Peyer's patch (tissue), 4 donors: ENCODE data around the gene CLMN. TPM values are rescaled to one million over a fixed set of nuclear protein-coding genes. Genes with fewer than 3 reads are reported as not detected.

Experiments
- DNase-seq, 3 donors: peaks; one replicate each; pipeline ENCODE4 v3.0.0-alpha.2; 2017 to 2019
- H3K27ac ChIP-seq, 4 donors: fragments of 200-600 bp; sonication (generic); one replicate each; pipeline ENCODE4 v1.5.1; 2016 to 2019
- H3K27me3 ChIP-seq, 2 donors: fragments of 200-600 bp; sonication (generic); one replicate each; pipeline ENCODE4 v1.5.1; 2019
- H3K36me3 ChIP-seq, 3 donors: fragments of 200-600 bp; sonication (generic); one replicate each; pipeline ENCODE4 v1.5.1; 2016 to 2019
- H3K4me1 ChIP-seq, 4 donors: fragments of 200-600 bp; sonication (generic); one replicate each; pipeline ENCODE4 v1.5.1; 2016 to 2019
- H3K4me3 ChIP-seq, 4 donors: fragments of 200-600 bp; sonication (generic); 1 replicate in 3 of 4; 2 replicates in 1 of 4; pipeline ENCODE4 v1.5.1; 2016 to 2019; ENCODE audit warnings: mild to moderate bottlenecking in 1 of 4
- H3K9me3 ChIP-seq, 4 donors: fragments of 200-600 bp; sonication (generic); one replicate each; pipeline ENCODE4 v1.5.1; 2016 to 2019; ENCODE audit warnings: mild to moderate bottlenecking in 1 of 4
- POLR2A ChIP-seq, 2 donors: fragments of 450-650 bp; IDR thresholded peaks; one replicate each; pipeline ENCODE4 v1.5.1; 2017; ENCODE audit warnings: antibody characterized with exemption in 2 of 2, mild to moderate bottlenecking in 2 of 2, moderate library complexity in 2 of 2
- total RNA-seq, 4 donors: library from RNA; depleted of rRNA; stranded (reverse); fragments of >200 nt; gene quantifications; one replicate each; pipeline ENCODE4 v1.1.0, GENCODE V29; 2016
- TF ChIP-seq, protein P1 (sequence below), 6 experiments: fragments of 450-650 bp in 4 of 6; fragments of 200-600 bp in 2 of 6; sonication (generic) in 1 of 6; IDR thresholded peaks; one replicate each; pipeline ENCODE4 v1.5.1; 2017 to 2019; ENCODE audit warnings: antibody characterized with exemption in 6 of 6, mild to moderate bottlenecking in 3 of 6, moderate library complexity in 1 of 6

The CLMN gene
- total RNA-seq, 4 donors from 2014 or later = 18.7 to 38.8 (median 36.4) TPM

GRCh38 chr14:95229749-95230148, 90.0 kb downstream of the CLMN start:
- Histone ChIP-seq H3K27ac (no peak overlapping the region), H3K27me3 (no peaks in the 10 kb centered on the region), H3K4me1 (peaks cover 0 to 4% (median 0%) of the 10 kb centered on the region in 4 donors)

GRCh38 chr14:95228240-95228639, 91.5 kb downstream of the CLMN start:
- Histone ChIP-seq H3K36me3 (no peaks in the 10 kb centered on the region), H3K4me3 (no peak overlapping the region), H3K9me3 (no peaks in the 10 kb centered on the region), H3K27ac (no peak overlapping the region), H3K27me3 (no peaks in the 10 kb centered on the region), H3K4me1 (no peaks in the 10 kb centered on the region)
- no peak for DNase-seq
- TF ChIP-seq POLR2A (IDR thresholded peaks at IDR 0.05) = no peak
- TF ChIP-seq, protein P1, sequence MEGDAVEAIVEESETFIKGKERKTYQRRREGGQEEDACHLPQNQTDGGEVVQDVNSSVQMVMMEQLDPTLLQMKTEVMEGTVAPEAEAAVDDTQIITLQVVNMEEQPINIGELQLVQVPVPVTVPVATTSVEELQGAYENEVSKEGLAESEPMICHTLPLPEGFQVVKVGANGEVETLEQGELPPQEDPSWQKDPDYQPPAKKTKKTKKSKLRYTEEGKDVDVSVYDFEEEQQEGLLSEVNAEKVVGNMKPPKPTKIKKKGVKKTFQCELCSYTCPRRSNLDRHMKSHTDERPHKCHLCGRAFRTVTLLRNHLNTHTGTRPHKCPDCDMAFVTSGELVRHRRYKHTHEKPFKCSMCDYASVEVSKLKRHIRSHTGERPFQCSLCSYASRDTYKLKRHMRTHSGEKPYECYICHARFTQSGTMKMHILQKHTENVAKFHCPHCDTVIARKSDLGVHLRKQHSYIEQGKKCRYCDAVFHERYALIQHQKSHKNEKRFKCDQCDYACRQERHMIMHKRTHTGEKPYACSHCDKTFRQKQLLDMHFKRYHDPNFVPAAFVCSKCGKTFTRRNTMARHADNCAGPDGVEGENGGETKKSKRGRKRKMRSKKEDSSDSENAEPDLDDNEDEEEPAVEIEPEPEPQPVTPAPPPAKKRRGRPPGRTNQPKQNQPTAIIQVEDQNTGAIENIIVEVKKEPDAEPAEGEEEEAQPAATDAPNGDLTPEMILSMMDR (IDR thresholded peaks at IDR 0.05) = no peak

More at GRCh38 chr14:95229749-95230148, 90.0 kb downstream of the CLMN start:
- H3K4me3 ChIP-seq = no peak overlapping the region
- H3K36me3 ChIP-seq = no peaks in the 10 kb centered on the region
- no peak for DNase-seq
- TF ChIP-seq POLR2A (IDR thresholded peaks at IDR 0.05) = no peak
- TF ChIP-seq, protein P1 (IDR thresholded peaks at IDR 0.05) = no peak
- no peaks in the 10 kb centered on the region for H3K9me3 ChIP-seq

DNA sequence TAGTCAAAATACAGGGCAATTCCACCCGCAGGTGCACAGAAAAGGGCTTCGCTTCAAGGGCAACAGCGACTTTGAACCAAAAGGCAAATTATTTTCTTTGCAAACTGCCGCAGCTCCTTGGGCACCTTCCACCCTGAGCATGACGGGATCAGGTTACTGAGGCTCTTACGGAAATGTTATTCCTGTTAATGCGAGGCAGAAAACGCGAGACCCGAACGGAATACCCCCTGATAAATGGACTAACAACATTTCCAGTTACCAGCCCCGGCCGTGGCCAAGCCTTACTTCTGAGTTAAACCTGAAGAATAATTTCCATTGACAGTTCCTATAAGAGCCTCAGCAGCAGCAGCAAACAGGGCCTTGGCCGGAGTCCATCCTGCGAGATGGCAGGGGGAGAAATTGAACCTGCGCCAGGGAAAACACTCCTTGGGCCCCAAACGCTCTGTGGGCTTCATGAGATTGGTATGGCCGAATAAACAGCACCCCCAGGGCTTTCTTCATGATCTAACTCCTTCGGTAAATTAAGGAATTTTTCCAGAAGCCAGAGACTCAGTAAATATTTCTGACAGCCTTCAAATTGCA, 92.3 kb downstream of the CLMN start:
- H3K4me3 ChIP-seq = no peak overlapping the region
- no peaks in the 10 kb centered on the region for H3K4me1 ChIP-seq
- H3K27me3 ChIP-seq = no peaks in the 10 kb centered on the region
- no peak for TF ChIP-seq POLR2A (IDR thresholded peaks at IDR 0.05)
- TF ChIP-seq, protein P1 (IDR thresholded peaks at IDR 0.05) = no peak
- H3K9me3 ChIP-seq = no peaks in the 10 kb centered on the region
- no peaks in the 10 kb centered on the region for H3K36me3 ChIP-seq
- H3K27ac ChIP-seq = no peak overlapping the region
- DNase-seq = no peak

- no peaks in the 10 kb centered on the region for H3K36me3 ChIP-seq
- TF ChIP-seq POLR2A (IDR thresholded peaks at IDR 0.05) = no peak
- TF ChIP-seq, protein P1 (IDR thresholded peaks at IDR 0.05) = no peak
- DNase-seq = no peak
- no peak overlapping the region for H3K27ac ChIP-seq
- no peaks in the 10 kb centered on the region for H3K27me3 ChIP-seq
- H3K4me3 ChIP-seq = no peak overlapping the region
- no peaks in the 10 kb centered on the region for H3K4me1 ChIP-seq
- H3K9me3 ChIP-seq = no peaks in the 10 kb centered on the region
Observed at GRCh38 chr14:95226801-95227200, 92.9 kb downstream of the CLMN start.

DNA sequence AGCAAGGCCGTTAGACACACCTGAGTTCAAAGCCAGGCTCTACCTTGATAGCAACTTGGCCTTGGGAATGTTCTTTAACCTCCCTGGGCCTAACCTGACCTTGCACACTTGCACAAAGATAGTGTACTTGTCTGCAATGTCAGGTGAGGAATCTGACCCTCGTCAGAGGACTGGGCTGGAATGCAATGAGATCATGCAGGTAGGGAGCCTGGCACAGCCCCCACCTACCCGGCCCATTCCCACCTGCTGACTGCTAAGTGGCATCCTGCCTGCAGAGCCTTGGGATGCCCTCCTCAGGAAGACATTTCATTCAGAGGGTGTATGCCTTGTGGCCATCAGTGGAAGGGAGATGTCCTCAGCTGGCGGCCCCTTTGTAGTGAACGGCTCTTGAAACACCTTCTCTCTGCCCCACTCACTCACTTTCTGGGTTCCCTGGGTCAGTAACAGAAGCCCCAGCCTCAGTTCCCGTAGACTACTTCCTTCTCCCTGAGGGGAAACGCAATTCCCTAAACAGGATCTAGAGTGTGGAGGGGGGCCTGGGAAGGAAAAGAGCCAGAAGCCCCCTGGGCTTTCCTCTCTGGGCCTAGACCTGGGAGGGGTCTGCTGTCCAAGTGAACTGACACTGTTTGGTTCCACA, 94.3 kb downstream of the CLMN start:
- H3K9me3 ChIP-seq = no peaks in the 10 kb centered on the region
- H3K36me3 ChIP-seq = peaks cover 0 to 6% (median 0%) of the 10 kb centered on the region in 3 donors
- no peak overlapping the region for H3K4me3 ChIP-seq
- no peaks in the 10 kb centered on the region for H3K4me1 ChIP-seq
- no peak for DNase-seq
- no peak overlapping the region for H3K27ac ChIP-seq
- no peaks in the 10 kb centered on the region for H3K27me3 ChIP-seq
- TF ChIP-seq POLR2A (IDR thresholded peaks at IDR 0.05) = no peak
- TF ChIP-seq, protein P1 (IDR thresholded peaks at IDR 0.05) = no peak
